ENCODE results near the gene DDI1. TPM values are rescaled to one million over a fixed set of nuclear protein-coding genes. Genes with fewer than 3 reads are reported as not detected.

Gene DDI1
- total RNA-seq, 2 donors from 2014 or later: not detected

DNA sequence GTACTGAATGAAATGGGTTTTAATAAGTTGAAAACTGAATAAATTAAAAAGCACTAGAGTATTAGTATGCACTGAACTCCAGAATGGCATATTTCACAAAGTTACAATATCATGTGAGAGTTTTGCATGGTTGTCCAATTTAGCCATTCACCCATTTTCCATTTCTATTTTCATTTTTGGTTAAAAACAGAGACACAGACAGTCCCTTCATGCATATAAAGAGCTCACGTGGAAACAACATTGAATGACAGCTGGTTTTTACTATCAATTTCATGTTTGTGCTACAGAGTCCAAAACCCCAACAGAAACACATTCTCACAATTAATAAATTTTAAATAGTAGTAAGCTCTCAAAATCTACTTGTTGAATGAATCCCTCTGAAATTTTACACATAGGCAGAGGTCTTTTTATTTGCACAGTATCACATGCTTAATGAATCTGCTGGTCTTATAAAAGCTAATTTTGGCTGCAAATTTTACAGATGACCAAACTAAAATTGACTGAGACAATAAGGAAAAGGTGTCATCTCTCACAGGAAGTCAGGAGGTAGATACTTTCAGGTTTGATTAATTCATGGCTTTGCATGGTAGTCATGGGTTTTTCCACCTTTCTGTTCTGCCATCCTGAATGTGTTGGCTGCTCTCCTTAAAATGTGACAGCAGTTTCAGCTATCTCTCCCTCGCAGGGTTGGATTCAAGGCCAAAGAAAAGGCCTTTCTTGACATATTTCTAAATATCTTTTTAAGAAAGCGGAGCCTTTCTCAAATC is 20.6 kb upstream of the DDI1 start:
- H3K4me1 ChIP-seq: no peaks in the 10 kb centered on the region
- no peak for DNase-seq
- H3K36me3 ChIP-seq (replicated peaks in 1 of 2; ENCODE audit: insufficient read depth in 1 of 2, low read depth in 2 of 2): no peaks in the 10 kb centered on the region
- WGBS, 2 donors: 66 to 70% methylated on average over 3 of the region's 3 CpGs
- ATAC-seq: no peak
- H3K27ac ChIP-seq: no peak overlapping the region
- H3K27me3 ChIP-seq: no peaks in the 10 kb centered on the region
- no peak overlapping the region for H3K4me3 ChIP-seq
- H3K9me3 ChIP-seq: no peaks in the 10 kb centered on the region
- intact Hi-C loops (cut with DNase I): no loop called here
- TF ChIP-seq CTCF (IDR thresholded peaks at IDR 0.05) (no peak), POLR2A (IDR thresholded peaks at IDR 0.05) (no peak)

GRCh38 chr11:104024572-104024971 is 11.9 kb upstream of the DDI1 start:
- H3K4me3 ChIP-seq: no peak overlapping the region
- no peaks in the 10 kb centered on the region for H3K9me3 ChIP-seq
- DNase-seq: no peak
- no peak overlapping the region for H3K27ac ChIP-seq
- WGBS, 2 donors: 94 to 96% methylated on average over 2 of the region's 2 CpGs
- peaks cover 4% of the 10 kb centered on the region for H3K4me1 ChIP-seq
- no peaks in the 10 kb centered on the region for H3K27me3 ChIP-seq
- TF ChIP-seq CTCF (IDR thresholded peaks at IDR 0.05) (no peak), POLR2A (IDR thresholded peaks at IDR 0.05) (no peak)
- no peak for ATAC-seq
- H3K36me3 ChIP-seq (replicated peaks in 1 of 2; ENCODE audit: insufficient read depth in 1 of 2, low read depth in 2 of 2): no peaks in the 10 kb centered on the region
- intact Hi-C loops (cut with DNase I): no loop called here

DNA sequence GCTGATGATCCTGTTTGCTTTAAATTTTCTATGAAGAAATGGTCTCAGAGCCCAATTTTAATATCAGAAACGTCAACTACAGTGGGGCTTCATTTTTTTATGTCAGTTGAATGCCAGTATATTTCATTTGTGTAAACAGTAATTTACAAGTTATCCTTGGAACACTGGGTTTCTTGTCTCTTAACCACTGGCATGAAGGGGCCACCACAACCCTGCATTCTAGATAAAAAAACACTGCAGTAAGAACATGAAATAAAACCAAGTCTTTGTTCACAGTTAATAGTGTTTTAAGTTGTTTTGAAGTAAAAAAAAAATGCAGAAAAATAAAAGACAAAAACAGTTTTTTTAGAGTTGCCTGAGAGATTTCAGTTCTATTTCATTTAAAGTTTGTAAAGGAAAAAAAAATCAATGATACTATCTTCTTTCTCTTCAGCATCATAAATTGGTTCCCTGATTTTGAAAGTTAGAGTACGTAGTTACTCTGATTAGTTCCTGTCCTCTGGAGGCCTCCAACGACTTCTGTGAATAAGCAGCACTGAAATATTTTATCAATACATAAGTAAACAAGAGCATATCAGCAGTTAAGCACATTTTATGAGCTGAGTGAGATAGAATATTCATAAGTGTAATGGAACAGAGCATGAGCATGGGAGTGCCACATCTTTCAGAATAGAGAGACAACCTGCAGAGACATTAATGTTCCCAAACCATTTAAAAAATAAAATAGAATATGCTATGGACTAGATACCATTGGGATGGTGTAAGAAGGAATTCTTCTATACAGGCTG is 7.8 kb upstream of the DDI1 start:
- no peak for DNase-seq

GRCh38 chr11:104033134-104033533 is 3.3 kb upstream of the DDI1 start:
- intact Hi-C loops (cut with DNase I): no loop called here
- DNase-seq (no peak), ATAC-seq (no peak)
- TF ChIP-seq POLR2A (IDR thresholded peaks at IDR 0.05) (no peak), CTCF (IDR thresholded peaks at IDR 0.05) (no peak)
- Histone ChIP-seq H3K4me3 (no peak overlapping the region), H3K4me1 (peaks cover 10% of the 10 kb centered on the region), H3K27ac (no peak overlapping the region), H3K27me3 (no peaks in the 10 kb centered on the region), H3K9me3 (no peaks in the 10 kb centered on the region), H3K36me3 (replicated peaks in 1 of 2; ENCODE audit: insufficient read depth in 1 of 2, low read depth in 2 of 2) (no peaks in the 10 kb centered on the region)

More for the DNA sequence above, 7.8 kb upstream of the DDI1 start:
- no peaks in the 10 kb centered on the region for H3K27me3 ChIP-seq
- peaks cover 10% of the 10 kb centered on the region for H3K4me1 ChIP-seq
- no peaks in the 10 kb centered on the region for H3K9me3 ChIP-seq
- WGBS, 2 donors: 9 to 14% methylated on average over 3 of the region's 3 CpGs
- H3K4me3 ChIP-seq: no peak overlapping the region
- intact Hi-C loops (cut with DNase I): no loop called here
- ATAC-seq: no peak
- no peaks in the 10 kb centered on the region for H3K36me3 ChIP-seq (replicated peaks in 1 of 2; ENCODE audit: insufficient read depth in 1 of 2, low read depth in 2 of 2)
- H3K27ac ChIP-seq: no peak overlapping the region
- no peak for TF ChIP-seq POLR2A (IDR thresholded peaks at IDR 0.05)
- TF ChIP-seq CTCF (IDR thresholded peaks at IDR 0.05): no peak
